HL-60/S4 treated with retinoic acid at 250 ng/mL for 4 days and 3 days (cell line): ENCODE data around the gene FGA.
"Not testable (repeated sequence)": the region's sequence is repeated elsewhere in the genome, so short reads cannot be mapped to it uniquely, and the experiment has no call there.

ENCODE experiments used
- in situ Hi-C: fragments of 300-500 bp; cut with MboI; formaldehyde crosslinking; loops from 2 replicates; pipeline ENCODE4 v1.7.0; 2022; ENCODE audit warnings: low sequenced_read_pairs

Gene FGA

GRCh38 chr4:154608361-154609252, 18.1 kb upstream of the FGA start:
- in situ Hi-C loops: no loop called here

DNA sequence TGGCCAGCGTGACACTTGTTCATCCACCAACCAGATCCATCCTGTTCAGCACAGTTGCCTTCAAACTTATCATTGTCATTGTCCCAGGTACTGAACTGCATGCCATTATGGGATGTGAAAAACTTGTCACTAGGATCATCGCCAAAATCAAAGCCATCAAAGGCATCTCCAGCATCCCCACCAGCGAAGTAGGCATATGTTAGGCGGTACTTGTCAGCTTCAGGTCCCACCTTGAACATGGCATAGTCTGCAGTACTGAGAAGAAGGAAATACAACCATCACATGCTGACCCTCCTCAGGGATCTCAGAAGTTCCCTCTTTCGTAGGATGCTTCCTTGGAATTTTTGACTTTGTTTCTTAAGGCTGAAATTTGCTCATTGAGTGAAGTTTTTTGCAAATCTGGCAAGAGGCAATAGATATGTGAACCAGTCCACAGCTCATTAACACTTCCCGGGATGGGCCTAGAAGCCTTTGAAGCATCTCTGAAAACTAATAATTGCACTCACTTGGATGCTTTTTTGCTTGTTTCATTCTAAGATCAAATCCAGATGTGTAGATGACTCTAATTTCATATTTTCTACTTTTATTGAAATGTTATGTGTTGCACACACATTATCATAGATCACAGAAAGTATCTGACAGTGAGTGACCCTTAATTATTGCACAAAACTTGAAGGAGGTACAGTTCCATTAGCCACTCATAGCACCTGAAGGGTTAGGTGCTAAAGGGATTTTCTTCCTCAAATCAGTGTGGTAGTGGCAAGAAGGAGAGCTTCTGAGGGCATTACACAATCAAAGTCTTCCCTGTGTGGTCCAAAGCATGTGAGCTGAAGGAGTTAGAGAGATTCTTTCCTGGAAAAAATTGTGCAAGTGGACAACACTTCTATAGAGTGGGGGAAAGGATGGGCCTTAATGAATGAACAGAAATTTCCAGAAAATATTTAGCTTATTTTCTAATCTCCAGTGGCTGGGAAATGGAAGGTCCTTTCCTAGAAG, 16.5 kb upstream of the FGA start:
- in situ Hi-C loops: no loop called here

GRCh38 chr4:154604696-154605200, 14.2 kb upstream of the FGA start:
- in situ Hi-C loops: no loop called here

- in situ Hi-C loops: no loop called here
These were observed 12.7 kb upstream of the FGA start for GRCh38 chr4:154603033-154603943.

DNA sequence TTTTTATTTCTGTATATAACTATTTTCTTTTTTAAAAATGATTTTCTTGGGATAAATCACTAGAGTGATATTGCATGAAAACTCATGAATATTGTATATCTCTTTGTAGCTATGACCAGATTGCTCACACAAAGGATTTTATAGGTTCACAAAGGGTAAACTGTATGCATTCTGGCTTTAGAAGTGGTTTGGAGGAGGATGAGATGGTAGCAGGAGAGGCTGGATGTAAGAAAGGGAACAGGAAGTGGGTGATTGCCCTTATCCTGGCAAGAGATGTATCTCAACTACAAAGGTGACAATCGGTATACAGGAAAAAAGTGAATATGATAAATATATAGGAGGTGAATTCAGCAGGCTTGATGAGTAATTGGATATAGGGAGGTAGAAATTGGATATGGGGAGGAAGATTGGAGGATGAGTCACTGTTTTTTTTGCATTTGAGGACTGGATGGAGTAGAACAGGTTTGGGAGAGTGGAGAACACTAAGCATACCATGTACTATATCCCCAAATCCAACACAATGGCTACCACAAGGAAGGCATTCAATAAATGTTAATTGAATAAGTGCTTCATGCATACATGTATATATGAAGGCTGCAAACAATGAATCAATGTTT, 12.0 kb upstream of the FGA start:
- in situ Hi-C loops: no loop called here

- in situ Hi-C loops: no loop called here
These were observed 7.5 kb upstream of the FGA start for GRCh38 chr4:154597798-154598774.

GRCh38 chr4:154597281-154597680, 6.7 kb upstream of the FGA start:
- in situ Hi-C loops: not testable (repeated sequence)

- in situ Hi-C loops: no loop called here
These were observed 5.3 kb upstream of the FGA start for GRCh38 chr4:154595807-154596206.

DNA sequence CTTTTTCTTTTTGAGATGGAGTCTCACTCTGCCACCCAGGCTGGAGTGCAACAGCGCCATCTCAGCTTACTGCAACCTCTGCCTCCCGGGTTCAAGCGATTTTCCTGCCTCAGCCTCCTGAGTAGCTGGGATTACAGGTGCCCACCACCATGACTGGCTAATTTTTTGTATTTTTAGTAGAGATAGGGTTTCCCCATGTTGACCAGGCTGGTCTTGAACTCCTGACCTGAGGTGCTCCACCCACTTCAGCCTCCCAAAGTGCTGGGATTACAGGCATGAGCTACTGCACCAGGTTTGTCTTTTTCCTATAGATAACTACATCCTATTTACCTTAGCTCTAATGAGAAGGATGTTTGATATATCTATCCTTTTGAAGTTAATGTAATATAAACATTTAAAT, 3.8 kb upstream of the FGA start:
- in situ Hi-C loops: not testable (repeated sequence)

- in situ Hi-C loops: no loop called here
These were observed 3.3 kb upstream of the FGA start for GRCh38 chr4:154593868-154594267.

DNA sequence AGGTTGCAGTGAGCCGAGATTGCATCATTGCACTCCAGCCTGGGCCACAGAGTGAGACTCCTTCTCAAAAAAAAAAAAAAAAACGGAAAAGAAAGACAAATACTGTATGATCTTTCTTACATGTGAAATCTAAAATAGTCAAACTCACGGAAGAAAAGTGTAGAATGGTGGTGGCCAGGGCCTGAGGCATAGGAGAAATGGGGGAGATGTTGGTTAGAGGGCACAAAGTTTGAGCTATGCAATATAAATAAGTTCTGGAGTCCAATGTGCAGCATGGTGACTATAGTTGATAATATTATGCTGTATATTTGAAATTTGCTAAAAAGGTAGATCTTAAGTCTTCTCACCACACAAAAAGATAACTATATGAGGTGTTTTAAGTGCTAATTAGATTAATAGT, 1.3 kb upstream of the FGA start:
- in situ Hi-C loops: no loop called here

DNA sequence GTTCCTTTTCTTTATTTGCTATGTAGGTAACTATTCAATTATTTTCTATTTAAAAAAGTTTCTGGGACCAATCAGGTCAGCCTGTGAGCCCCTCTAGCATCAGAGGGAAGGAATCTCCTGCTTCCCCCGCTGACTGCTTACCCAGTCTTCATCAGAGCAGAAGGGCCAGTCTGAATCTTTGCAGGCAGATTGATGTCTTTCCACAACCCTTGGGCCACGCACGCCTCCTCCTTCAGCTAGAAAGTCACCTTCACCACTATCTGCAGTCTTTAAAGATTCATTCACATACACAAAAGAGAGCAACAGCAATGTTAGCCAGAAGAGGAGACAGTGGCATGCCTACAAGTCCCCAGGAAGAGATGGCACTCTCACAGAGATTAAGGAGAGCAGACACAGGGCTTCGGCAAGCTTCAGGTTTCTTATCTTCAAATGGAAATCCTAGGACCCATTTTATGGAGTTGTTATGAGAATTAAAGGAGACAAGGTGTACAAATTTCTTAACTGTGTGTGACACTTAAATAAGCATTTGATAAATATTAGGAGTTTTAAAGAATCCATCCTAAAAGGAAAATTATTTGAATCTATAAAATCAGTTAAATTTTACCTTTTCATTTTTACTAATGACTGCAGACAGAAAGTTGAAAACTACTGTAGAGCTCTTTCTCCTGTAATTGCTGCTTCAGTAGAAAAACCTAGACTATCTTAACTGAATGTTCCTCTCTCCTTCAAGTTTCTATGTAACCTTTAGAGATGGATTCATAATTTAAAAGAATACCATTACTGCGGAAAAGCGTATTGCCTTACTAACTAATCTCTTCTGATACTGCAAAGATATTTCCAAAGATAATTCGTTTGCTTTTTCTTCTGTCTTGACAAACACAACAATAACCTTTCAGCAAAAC, 995 bp downstream of the FGA start:
- in situ Hi-C loops: no loop called here

GRCh38 chr4:154588198-154588597, 2.3 kb downstream of the FGA start:
- in situ Hi-C loops: no loop called here

DNA sequence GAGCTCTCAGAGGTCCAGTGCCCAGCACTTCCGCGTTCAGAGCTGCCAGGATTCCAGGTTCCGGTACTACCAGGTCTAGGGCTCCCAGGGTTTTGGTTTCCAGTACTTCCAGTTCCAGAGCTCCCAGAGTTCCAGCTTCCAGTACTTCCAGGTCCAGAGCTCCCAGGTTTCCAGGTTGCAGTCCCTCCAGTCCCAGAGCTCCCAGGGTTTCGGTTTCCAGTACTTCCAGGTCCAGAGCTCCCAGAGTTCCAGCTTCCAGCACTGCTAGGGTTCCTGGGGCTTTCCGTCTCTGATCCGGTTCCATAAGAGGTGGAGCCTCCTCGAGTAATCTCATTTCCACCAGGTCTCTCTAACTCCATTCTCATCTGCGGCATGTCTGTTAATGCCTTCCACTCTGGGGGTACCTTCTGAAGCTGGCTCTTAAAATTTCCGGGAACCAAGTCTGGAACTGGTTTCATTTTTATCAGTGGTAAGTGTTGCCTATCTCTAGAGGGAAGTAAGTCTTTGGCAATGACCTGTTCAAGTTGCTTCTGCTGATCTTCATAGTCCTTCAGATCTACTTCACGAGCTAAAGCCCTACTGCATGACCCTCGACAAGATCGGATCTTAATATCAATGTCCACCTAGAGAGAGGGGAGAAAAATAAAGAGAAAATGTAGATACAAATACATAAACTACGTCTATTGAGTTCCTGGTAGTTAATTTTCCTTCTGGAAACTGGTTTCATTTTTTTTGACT, 4.1 kb downstream of the FGA start:
- in situ Hi-C loops: no loop called here

GRCh38 chr4:154585369-154586018, 5.0 kb downstream of the FGA start:
- in situ Hi-C loops: no loop called here

DNA sequence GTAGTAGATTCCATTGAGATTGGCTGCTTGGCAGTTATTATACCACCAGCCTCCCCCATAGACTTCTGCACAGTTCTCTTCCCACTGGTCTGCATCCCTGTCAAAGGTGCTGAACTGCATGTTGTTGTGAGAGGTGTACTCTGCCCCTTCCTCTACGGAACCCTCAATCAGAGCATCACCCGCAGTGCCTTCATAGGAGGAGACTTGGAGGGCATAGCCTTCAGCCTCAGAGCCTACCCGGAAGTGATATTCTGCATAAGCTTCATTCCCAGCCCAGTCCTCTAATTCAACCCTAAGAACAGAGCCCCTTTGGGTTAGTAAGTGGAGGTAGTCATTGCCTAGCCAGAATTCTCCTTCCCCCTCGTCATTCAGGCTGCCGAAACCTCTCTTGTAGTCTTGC, 6.3 kb downstream of the FGA start:
- in situ Hi-C loops: no loop called here

DNA sequence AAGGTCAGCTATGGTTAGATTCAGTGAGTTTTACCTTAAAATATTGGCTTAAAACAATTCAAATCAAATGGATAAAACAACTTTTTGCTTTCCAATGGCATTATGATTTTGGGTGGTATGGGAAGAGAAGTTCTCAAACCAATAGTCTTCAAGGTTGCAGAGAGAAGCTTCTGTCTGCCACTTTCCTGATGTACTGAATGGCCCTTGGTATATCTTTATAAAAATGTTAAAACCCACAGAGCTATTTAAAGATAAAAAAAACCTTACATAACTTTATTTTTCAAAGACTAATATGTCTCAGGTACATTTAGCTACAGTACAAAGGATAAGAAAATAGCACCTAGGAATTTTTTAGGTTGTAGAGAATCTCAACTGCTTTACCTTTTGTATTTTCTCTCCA, 6.9 kb downstream of the FGA start:
- in situ Hi-C loops: no loop called here
